K562 (cell line): ENCODE results near the gene SRCAP. TPM values are rescaled to one million over a fixed set of nuclear protein-coding genes. Genes with fewer than 3 reads are reported as not detected.
A peak's percentile ranks its signal among the peaks of the same experiment; 100 is the strongest.

Experiments
- ATF1 ChIP-seq, 2 experiments: fragments of 450-650 bp in 1 of 2; IDR thresholded peaks; 2 replicates each; pipeline ENCODE4 v1.6.1; 2016; ENCODE audit warnings: missing compliant biosample characterization in 1 of 2, missing genetic modification characterization in 1 of 2
- ATF3 ChIP-seq, 2 experiments: fragments of 450-650 bp in 1 of 2; sonication (generic) in 1 of 2; formaldehyde crosslinking in 1 of 2; IDR thresholded peaks in 1 of 2; conservative IDR thresholded peaks in 1 of 2; 2 replicates each; pipeline versions ENCODE4 v1.6.1 to v1.8.1; 2016 to 2023; ENCODE audit warnings: mild to moderate bottlenecking in 2 of 2, moderate library complexity in 2 of 2, inconsistent platforms in 1 of 2, missing genetic modification reagents in 1 of 2
- BHLHE40 ChIP-seq: IDR thresholded peaks from 2 replicates; pipeline ENCODE4 v1.6.1; 2011; ENCODE audit warnings: low read length, improper control_type of control experiment
- ERF ChIP-seq: fragments of 450-650 bp; formaldehyde crosslinking; IDR thresholded peaks from 2 replicates; pipeline ENCODE4 v1.4.0; 2020; ENCODE audit warnings: mild to moderate bottlenecking, mixed read lengths
- FOS ChIP-seq: IDR thresholded peaks from 3 replicates; pipeline ENCODE4 v1.6.1; 2011; ENCODE audit not compliant: insufficient read length; ENCODE audit errors: extremely low read depth
- FOXK2 ChIP-seq, 2 experiments: fragments of 450-650 bp; IDR thresholded peaks in 1 of 2; conservative IDR thresholded peaks in 1 of 2; 2 replicates each; pipeline ENCODE4 v1.6.1; 2016; ENCODE audit warnings: low read depth in 2 of 2, mild to moderate bottlenecking in 1 of 2
- HIVEP1 ChIP-seq: fragments of 250-450 bp; sonication (Bioruptor Pico); IDR thresholded peaks from 2 replicates; pipeline ENCODE4 v1.4.0; 2020; ENCODE audit warnings: mild to moderate bottlenecking
- MLX ChIP-seq, 2 experiments: fragments of 450-650 bp in 1 of 2; sonication (generic) in 1 of 2; formaldehyde crosslinking; conservative IDR thresholded peaks; 2 replicates each; pipeline versions ENCODE4 v1.4.0 to v1.8.1; 2020 to 2022; ENCODE audit warnings: mild to moderate bottlenecking in 1 of 2, missing genetic modification reagents in 1 of 2
- MTA1 ChIP-seq: fragments of 450-650 bp; IDR thresholded peaks from 2 replicates; pipeline ENCODE4 v1.6.1; 2017; ENCODE audit warnings: borderline replicate concordance
- NR2C1 ChIP-seq, 2 experiments: fragments of 450-650 bp; IDR thresholded peaks; 2 replicates each; pipeline ENCODE4 v1.6.1; 2017; ENCODE audit warnings: mild to moderate bottlenecking in 2 of 2, antibody characterized with exemption in 1 of 2, inconsistent platforms in 1 of 2, missing compliant biosample characterization in 1 of 2, missing genetic modification characterization in 1 of 2
- PTRF ChIP-seq: fragments of 450-650 bp; IDR thresholded peaks from 2 replicates; pipeline ENCODE4 v1.6.1; 2016; ENCODE audit warnings: mild to moderate bottlenecking, missing genetic modification characterization, missing compliant biosample characterization
- RBM17 ChIP-seq: fragments of 200-400 bp; formaldehyde crosslinking; IDR thresholded peaks from 2 replicates; pipeline ENCODE4 v1.6.1; 2017; ENCODE audit warnings: low read depth, mild to moderate bottlenecking, low read length, borderline replicate concordance
- RFX7 ChIP-seq: fragments of 250-450 bp; sonication (Bioruptor Pico); IDR thresholded peaks from 2 replicates; pipeline ENCODE4 v1.5.1; 2021; ENCODE audit warnings: mild to moderate bottlenecking
- TAL1 ChIP-seq: fragments of 450-650 bp; IDR thresholded peaks from 2 replicates; pipeline ENCODE4 v1.6.1; 2016; ENCODE audit warnings: mild to moderate bottlenecking
- THAP12 ChIP-seq: fragments of 250-450 bp; sonication (Bioruptor Pico); IDR thresholded peaks from 2 replicates; pipeline ENCODE4 v1.9.0; 2021; ENCODE audit warnings: mild to moderate bottlenecking, inconsistent platforms
- ZBTB11 ChIP-seq, 3 experiments: fragments of 200-800 bp in 1 of 3; fragments of 250-450 bp in 1 of 3; fragments of 450-650 bp in 1 of 3; sonication (Bioruptor Pico) in 1 of 3; sonication (Bioruptor generic) in 1 of 3; formaldehyde crosslinking in 1 of 3; IDR thresholded peaks; 2 replicates each; pipeline versions ENCODE4 v1.6.1 to v1.8.0; 2016 to 2022; ENCODE audit warnings: mild to moderate bottlenecking in 2 of 3, missing genetic modification characterization in 2 of 3, missing compliant biosample characterization in 1 of 3, moderate library complexity in 1 of 3
- ZNF707 ChIP-seq: fragments of 250-450 bp; sonication (Bioruptor Pico); conservative IDR thresholded peaks from 2 replicates; pipeline ENCODE4 v1.8.0; 2022; ENCODE audit warnings: inconsistent platforms, mild to moderate bottlenecking, moderate library complexity
- ZNF75A ChIP-seq: fragments of 450-650 bp; formaldehyde crosslinking; IDR thresholded peaks from 2 replicates; pipeline ENCODE4 v1.4.0; 2020; ENCODE audit warnings: mild to moderate bottlenecking
- polyA plus RNA-seq, 8 experiments: library from polyadenylated mRNA; depleted of rRNA in 4 of 8; stranded (reverse) in 5 of 8; unstranded in 3 of 8; fragments of >200 nt; fragmentation: Nextera tagmentation in 2 of 8; fragmentation: Illumina TruSeq in 1 of 8; extraction: Ambion mirVana in 2 of 8; extraction: Trizol in 1 of 8; gene quantifications; 2 replicates each; pipeline versions ENCODE4 v1.2.1 to v1.2.3, GENCODE V29; 2011 to 2014; ENCODE audit warnings: inconsistent platforms in 1 of 8, missing spikeins in 1 of 8
- total RNA-seq, 7 experiments: library from RNA; depleted of rRNA in 6 of 7; stranded (reverse); fragments of >200 nt in 6 of 7; fragmentation: Illumina TruSeq in 2 of 7; extraction: Trizol in 2 of 7; gene quantifications; 2 replicates each; pipeline versions ENCODE4 v1.2.1 to v1.2.3, GENCODE V29; 2011 to 2021; ENCODE audit warnings: low replicate concordance in 1 of 7

The SRCAP gene
- total and polyA plus RNA-seq, 9 of the 15 experiments (the other 6 are each of a cell fraction or from before 2014, with no cell fraction given) = 0.21 to 62.6 (median 5.8) TPM

DNA sequence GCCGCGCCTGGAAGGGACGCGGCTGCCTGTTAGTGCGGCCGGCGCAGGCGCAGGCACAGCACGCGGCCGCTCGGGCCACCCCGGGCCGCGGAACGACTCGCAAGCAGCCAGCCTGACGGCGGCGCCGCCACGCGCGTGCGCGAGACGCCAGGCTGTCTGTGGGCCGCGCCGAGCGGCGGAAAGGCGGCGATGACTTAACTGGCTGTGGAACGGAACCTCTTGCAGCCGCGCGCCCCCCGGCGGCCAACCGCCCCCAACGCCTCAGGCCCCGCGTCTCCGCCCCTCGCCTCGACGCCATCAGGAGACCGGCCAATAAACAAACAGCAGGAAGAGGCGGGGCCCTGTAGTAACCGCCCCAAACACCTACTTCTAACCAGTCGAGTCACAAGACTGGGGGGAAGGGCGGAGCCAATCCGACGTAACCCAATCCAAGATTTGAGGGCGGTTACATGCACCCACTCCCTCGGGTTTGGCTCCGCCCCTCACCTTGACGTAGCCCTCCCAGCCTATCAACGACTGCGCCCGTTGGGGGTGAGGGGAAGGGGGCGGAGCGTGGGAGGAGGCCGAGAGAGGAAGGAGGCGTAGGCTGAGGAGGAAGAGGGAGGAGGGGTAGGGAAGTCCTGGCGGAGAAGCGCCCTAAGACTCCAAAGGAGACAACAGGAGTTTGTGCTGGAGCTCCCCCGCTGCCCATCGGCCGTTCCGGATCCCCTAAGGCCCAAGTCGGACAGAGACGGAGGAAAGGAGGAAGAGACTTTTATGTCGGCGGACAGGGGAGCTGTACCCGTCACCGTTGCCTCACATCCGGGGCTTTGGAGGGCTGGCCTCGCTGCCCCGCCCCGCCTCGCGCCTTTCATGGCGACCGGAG is 40.9 kb upstream of the SRCAP start, which contains the start of gene FBRS (continued):
- peak; percentile 87 for TF ChIP-seq THAP12
- peak; percentile 65; the same call in 1 of the 2 replicates for TF ChIP-seq BHLHE40
- no peak for TF ChIP-seq RBM17
- TF ChIP-seq RFX7 = 0 out of 2 replicates have a peak, but pooled peaks have one; percentile 23
- TF ChIP-seq FOS = peak; percentile 79
- no peak for TF ChIP-seq ZNF707 (CRISPR knock-in tag)
- 0 out of 2 replicates have a peak, but pooled peaks have one; percentile 20 for TF ChIP-seq HIVEP1
- no peak for TF ChIP-seq NR2C1 (IDR thresholded peaks at IDR 0.05)
- TF ChIP-seq NR2C1 (tag; IDR thresholded peaks at IDR 0.05) = no peak
- TF ChIP-seq FOXK2 (conservative IDR thresholded peaks at IDR 0.05 in 1 of 2, IDR thresholded peaks at IDR 0.05 in 1 of 2; ENCODE audit: low read depth in 2 of 2) = peak; percentile 74 to 80
- peak; percentile 35; the same call in 1 of the 2 replicates for TF ChIP-seq ATF3 (IDR thresholded peaks at IDR 0.05)
- TF ChIP-seq ATF3 (CRISPR knock-in tag; conservative IDR thresholded peaks at IDR 0.05) = 0 out of 2 replicates have a peak, but pooled peaks have one; percentile 32
- no peak for TF ChIP-seq TAL1
- no peak; the same call in 1 of the 2 replicates for TF ChIP-seq ATF1 (CRISPR knock-in tag; IDR thresholded peaks at IDR 0.05)
- TF ChIP-seq ATF1 (tag; IDR thresholded peaks at IDR 0.05) = peak; percentile 96
- no peak for TF ChIP-seq PTRF (tag)
- TF ChIP-seq ZNF75A (CRISPR knock-in tag) = no peak
- peak in 1 of 3 experiments; percentile 86; a peak in 3 of 6 replicates for TF ChIP-seq ZBTB11 (CRISPR knock-in tag; IDR thresholded peaks at IDR 0.05)
- TF ChIP-seq ERF (CRISPR knock-in tag) = no peak
- no peak for TF ChIP-seq MLX (CRISPR knock-in tag; conservative IDR thresholded peaks at IDR 0.05)
- TF ChIP-seq MTA1 = no peak; the same call in 1 of the 2 replicates
